Measurements from ENCODE around the gene MAP1A.
"Not testable (repeated sequence)": the region's sequence is repeated elsewhere in the genome, so short reads cannot be mapped to it uniquely, and the experiment has no call there.

Gene MAP1A

GRCh38 chr15:43529587-43530345 lies 12.4 kb downstream of the MAP1A start:
- DNase-seq (ENCODE audit: low spot score): no peak

- no peak for DNase-seq (ENCODE audit: low spot score)
Measured at GRCh38 chr15:43531018-43531670, 13.7 kb downstream of the MAP1A start.

- DNase-seq (ENCODE audit: low spot score): not testable (repeated sequence)
Measured at GRCh38 chr15:43532826-43533225, 15.4 kb downstream of the MAP1A start.

GRCh38 chr15:43534897-43535296 lies 17.5 kb downstream of the MAP1A start:
- no peak for DNase-seq (ENCODE audit: low spot score)

GRCh38 chr15:43538091-43538490 lies 20.7 kb downstream of the MAP1A start:
- no peak for DNase-seq (ENCODE audit: low spot score)

GRCh38 chr15:43541785-43542184 lies 24.4 kb downstream of the MAP1A start:
- no peak for DNase-seq (ENCODE audit: low spot score)

- no peak for DNase-seq (ENCODE audit: low spot score)
Measured at GRCh38 chr15:43544266-43544665, 26.9 kb downstream of the MAP1A start.

- no peak for DNase-seq (ENCODE audit: low spot score)
Measured at GRCh38 chr15:43545426-43545825, 28.0 kb downstream of the MAP1A start.

- no peak for DNase-seq (ENCODE audit: low spot score)
Measured at GRCh38 chr15:43547539-43547938, 30.1 kb downstream of the MAP1A start.

- no peak for DNase-seq (ENCODE audit: low spot score)
Measured at GRCh38 chr15:43550527-43551363, 33.3 kb downstream of the MAP1A start.

GRCh38 chr15:43552256-43552655 lies 34.8 kb downstream of the MAP1A start:
- no peak for DNase-seq (ENCODE audit: low spot score)

GRCh38 chr15:43552986-43553385 lies 35.6 kb downstream of the MAP1A start:
- no peak for DNase-seq (ENCODE audit: low spot score)

GRCh38 chr15:43562753-43563152 lies 45.3 kb downstream of the MAP1A start:
- DNase-seq (ENCODE audit: low spot score): not testable (repeated sequence)

GRCh38 chr15:43563793-43564192 lies 46.4 kb downstream of the MAP1A start:
- not testable (repeated sequence) for DNase-seq (ENCODE audit: low spot score)

- not testable (repeated sequence) for DNase-seq (ENCODE audit: low spot score)
Measured at GRCh38 chr15:43566615-43567014, 49.2 kb downstream of the MAP1A start.

GRCh38 chr15:43574607-43575006 lies 57.2 kb downstream of the MAP1A start:
- not testable (repeated sequence) for DNase-seq (ENCODE audit: low spot score)
